B cell (primary cell): Measurements from ENCODE around the gene IL18R1.

Experiments
- CTCF ChIP-seq: fragments of 200-600 bp; IDR thresholded peaks from one replicate; pipeline ENCODE4 v1.8.0; 2022; ENCODE audit warnings: antibody characterized with exemption, mild to moderate bottlenecking
- EZH2 ChIP-seq: IDR thresholded peaks from 2 replicates; pipeline ENCODE4 v1.6.1; 2012; ENCODE audit warnings: borderline replicate concordance, low read depth, mild to moderate bottlenecking, moderate library complexity, low read length; ENCODE audit not compliant: insufficient read depth, poor library complexity, severe bottlenecking

GRCh38 chr2:102435741-102436140 lies 80.1 kb downstream of the IL18R1 start:
- no peak for TF ChIP-seq CTCF
- TF ChIP-seq EZH2: no peak
